Measurements from ENCODE around the gene TNXB. TPM values are rescaled to one million over a fixed set of nuclear protein-coding genes. Genes with fewer than 3 reads are reported as not detected.
A peak's percentile ranks its signal among the peaks of the same experiment; 100 is the strongest.

Gene TNXB
- total and polyA plus RNA-seq, 9 of the 15 experiments (the other 6 are each of a cell fraction or from before 2014, with no cell fraction given): 0.14 to 28.1 (median 12.4) TPM

DNA sequence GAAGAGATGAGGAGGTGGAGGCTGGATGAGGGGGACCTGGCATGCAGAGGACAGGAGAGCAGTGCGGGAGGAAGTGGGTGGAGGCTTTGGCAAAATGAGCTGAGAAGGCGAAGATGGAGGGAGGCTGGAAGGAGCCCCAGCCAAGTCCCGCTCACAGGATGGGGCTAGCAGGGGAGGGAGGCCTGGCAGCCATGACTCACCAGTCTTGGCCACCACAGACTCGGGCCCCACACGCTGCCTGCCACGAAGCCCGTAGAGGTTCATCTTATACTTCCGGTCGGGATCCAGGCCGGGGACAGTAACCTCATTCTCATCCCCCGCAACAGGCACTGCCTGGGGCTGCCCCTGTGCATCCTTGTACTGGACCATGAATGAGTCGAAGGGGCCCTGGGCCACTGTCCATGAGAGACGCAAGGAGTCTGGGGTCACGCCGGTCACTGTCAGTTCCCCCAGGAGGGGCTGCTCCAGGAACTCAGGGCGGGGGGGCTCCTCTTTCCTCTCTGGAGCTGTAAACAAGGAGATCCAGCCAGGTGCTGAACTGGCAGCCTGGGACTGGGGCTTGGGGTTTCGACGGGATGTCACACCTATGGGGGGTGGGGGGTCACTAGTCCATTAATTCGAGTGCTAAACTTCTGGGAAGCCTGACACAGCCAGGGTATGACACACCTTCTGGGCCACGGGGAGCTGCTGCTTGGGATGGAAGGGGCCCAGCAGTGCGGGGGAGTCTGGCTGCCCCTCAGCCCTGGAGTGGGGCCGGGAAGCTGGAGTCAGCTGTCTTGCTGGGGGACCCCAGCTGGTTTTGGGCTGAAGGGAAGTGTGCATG lies 27.8 kb downstream of the TNXB start (continued):
- no peak for TF ChIP-seq HSF4 (CRISPR knock-in tag; IDR thresholded peaks at IDR 0.05; ENCODE audit: borderline replicate concordance)
- no peak for TF ChIP-seq ZNF124 (CRISPR knock-in tag; IDR thresholded peaks at IDR 0.05)
- TF ChIP-seq, protein P1, sequence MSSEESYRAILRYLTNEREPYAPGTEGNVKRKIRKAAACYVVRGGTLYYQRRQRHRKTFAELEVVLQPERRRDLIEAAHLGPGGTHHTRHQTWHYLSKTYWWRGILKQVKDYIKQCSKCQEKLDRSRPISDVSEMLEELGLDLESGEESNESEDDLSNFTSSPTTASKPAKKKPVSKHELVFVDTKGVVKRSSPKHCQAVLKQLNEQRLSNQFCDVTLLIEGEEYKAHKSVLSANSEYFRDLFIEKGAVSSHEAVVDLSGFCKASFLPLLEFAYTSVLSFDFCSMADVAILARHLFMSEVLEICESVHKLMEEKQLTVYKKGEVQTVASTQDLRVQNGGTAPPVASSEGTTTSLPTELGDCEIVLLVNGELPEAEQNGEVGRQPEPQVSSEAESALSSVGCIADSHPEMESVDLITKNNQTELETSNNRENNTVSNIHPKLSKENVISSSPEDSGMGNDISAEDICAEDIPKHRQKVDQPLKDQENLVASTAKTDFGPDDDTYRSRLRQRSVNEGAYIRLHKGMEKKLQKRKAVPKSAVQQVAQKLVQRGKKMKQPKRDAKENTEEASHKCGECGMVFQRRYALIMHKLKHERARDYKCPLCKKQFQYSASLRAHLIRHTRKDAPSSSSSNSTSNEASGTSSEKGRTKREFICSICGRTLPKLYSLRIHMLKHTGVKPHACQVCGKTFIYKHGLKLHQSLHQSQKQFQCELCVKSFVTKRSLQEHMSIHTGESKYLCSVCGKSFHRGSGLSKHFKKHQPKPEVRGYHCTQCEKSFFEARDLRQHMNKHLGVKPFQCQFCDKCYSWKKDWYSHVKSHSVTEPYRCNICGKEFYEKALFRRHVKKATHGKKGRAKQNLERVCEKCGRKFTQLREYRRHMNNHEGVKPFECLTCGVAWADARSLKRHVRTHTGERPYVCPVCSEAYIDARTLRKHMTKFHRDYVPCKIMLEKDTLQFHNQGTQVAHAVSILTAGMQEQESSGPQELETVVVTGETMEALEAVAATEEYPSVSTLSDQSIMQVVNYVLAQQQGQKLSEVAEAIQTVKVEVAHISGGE (CRISPR knock-in tag; IDR thresholded peaks at IDR 0.05): peak in 1 of 3 experiments; percentile 35; a peak in 1 of 6 replicates
- TF ChIP-seq, protein P2, sequence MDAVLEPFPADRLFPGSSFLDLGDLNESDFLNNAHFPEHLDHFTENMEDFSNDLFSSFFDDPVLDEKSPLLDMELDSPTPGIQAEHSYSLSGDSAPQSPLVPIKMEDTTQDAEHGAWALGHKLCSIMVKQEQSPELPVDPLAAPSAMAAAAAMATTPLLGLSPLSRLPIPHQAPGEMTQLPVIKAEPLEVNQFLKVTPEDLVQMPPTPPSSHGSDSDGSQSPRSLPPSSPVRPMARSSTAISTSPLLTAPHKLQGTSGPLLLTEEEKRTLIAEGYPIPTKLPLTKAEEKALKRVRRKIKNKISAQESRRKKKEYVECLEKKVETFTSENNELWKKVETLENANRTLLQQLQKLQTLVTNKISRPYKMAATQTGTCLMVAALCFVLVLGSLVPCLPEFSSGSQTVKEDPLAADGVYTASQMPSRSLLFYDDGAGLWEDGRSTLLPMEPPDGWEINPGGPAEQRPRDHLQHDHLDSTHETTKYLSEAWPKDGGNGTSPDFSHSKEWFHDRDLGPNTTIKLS (IDR thresholded peaks at IDR 0.05; ENCODE audit: borderline replicate concordance, low read depth): no peak
- TF ChIP-seq C11orf30 (IDR thresholded peaks at IDR 0.05; ENCODE audit: low read depth): 0 out of 2 replicates have a peak, but pooled peaks have one; percentile 14
- no peak for TF ChIP-seq SLC30A9 (CRISPR knock-in tag; IDR thresholded peaks at IDR 0.05)
- TF ChIP-seq RBFOX2 (IDR thresholded peaks at IDR 0.05; ENCODE audit: low read depth, low read length): peak; percentile 29; the same call in 1 of the 2 replicates
- peak; percentile 53; the same call in 1 of the 2 replicates for TF ChIP-seq ETV5 (CRISPR knock-in tag; IDR thresholded peaks at IDR 0.05; ENCODE audit: low read depth)
- no peak for TF ChIP-seq HNRNPLL (IDR thresholded peaks at IDR 0.05; ENCODE audit: low read depth, low read length, poor library complexity, severe bottlenecking)
- no peak for TF ChIP-seq HMG20B (CRISPR knock-in tag; IDR thresholded peaks at IDR 0.05)
- TF ChIP-seq POLR2AphosphoS5 (IDR thresholded peaks at IDR 0.05; ENCODE audit: control insufficient read depth, insufficient read depth, low read depth, low read length): no peak
- TF ChIP-seq TAF7 (tag; IDR thresholded peaks at IDR 0.05): no peak

Data from K562 (cell line).